Tibial artery (tissue), 4 donors: ENCODE data around the gene PDIA5.
"Not testable (repeated sequence)": the region's sequence is repeated elsewhere in the genome, so short reads cannot be mapped to it uniquely, and the experiment has no call there.

ENCODE experiments used
- DNase-seq, 2 donors: peaks; one replicate each; pipeline ENCODE4 v3.0.0-alpha.2; 2019
- H3K27ac ChIP-seq, 2 donors: fragments of 200-600 bp; sonication (generic) in 1 of 2; 1 replicate in 1 of 2; 2 replicates in 1 of 2; pipeline ENCODE4 v1.5.1; 2018 to 2019; ENCODE audit warnings: mild to moderate bottlenecking in 1 of 2
- H3K27me3 ChIP-seq, 2 donors: fragments of 200-600 bp; sonication (generic) in 1 of 2; one replicate each; pipeline versions ENCODE4 v1.5.1 to v1.6.0; 2016 to 2019
- H3K36me3 ChIP-seq, 3 donors: fragments of 200-600 bp; sonication (generic) in 2 of 3; one replicate each; pipeline ENCODE4 v1.5.1; 2016 to 2019; ENCODE audit warnings: mild to moderate bottlenecking in 2 of 3
- H3K4me1 ChIP-seq, 4 donors: fragments of 200-600 bp; sonication (generic) in 2 of 4; 1 replicate in 3 of 4; 2 replicates in 1 of 4; pipeline ENCODE4 v1.5.1; 2016 to 2019
- H3K4me3 ChIP-seq, 2 donors: fragments of 200-600 bp; sonication (generic) in 1 of 2; 1 replicate in 1 of 2; 2 replicates in 1 of 2; pipeline ENCODE4 v1.5.1; 2018 to 2019; ENCODE audit warnings: mild to moderate bottlenecking in 2 of 2
- H3K9me3 ChIP-seq, 3 donors: fragments of 200-600 bp; sonication (generic) in 1 of 3; one replicate each; pipeline ENCODE4 v1.5.1; 2016 to 2019
- CTCF ChIP-seq, 2 experiments: fragments of 200-600 bp in 1 of 2; fragments of 450-650 bp in 1 of 2; IDR thresholded peaks; one replicate each; pipeline ENCODE4 v1.5.1; 2017 to 2019; ENCODE audit warnings: antibody characterized with exemption in 2 of 2, mild to moderate bottlenecking in 1 of 2, moderate library complexity in 1 of 2
- intact Hi-C: fragments of 100-400 bp; cut with DNase I; formaldehyde crosslinking; loops from one replicate; pipeline ENCODE4 v1.15.0; 2023; ENCODE audit warnings: low total_unique reads

The PDIA5 gene

DNA sequence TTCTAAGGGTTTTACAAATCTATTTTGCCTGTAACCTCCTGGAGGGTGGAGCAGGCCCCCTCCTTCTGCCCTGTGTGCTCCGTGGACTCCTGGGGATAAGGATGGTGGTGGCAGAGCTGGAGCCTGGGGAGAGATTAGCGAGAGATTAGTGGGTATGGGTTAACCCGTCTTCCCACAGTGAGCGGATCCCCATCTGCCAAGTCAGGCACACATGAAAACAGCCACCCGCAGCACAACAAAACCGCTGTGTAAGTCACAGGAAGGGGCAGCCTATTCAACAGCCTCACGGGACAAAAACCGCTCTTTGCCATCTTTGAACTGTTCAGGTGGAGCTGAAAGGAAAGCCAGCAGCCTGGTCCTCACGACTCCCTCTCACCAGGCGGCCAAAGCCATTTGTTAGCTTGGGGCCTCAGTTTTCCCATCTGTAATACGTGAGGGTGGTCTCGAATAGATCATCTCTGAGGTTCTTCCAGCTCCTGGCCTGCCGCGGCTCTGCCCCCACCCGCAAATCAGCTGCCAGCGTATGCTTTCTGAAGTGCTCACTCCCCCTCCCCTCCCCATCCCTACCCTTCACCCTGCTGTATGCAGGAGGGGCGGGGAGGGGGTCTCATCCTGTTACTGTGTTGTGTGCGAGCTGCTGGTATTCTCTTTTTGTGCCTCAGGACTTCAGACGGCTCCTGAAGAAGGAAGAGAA lies 43.6 kb downstream of the PDIA5 start:
- Histone ChIP-seq H3K4me3 (no peak overlapping the region), H3K36me3 (peaks cover 10 to 66% (median 64%) of the 10 kb centered on the region in 3 donors), H3K27me3 (no peaks in the 10 kb centered on the region), H3K27ac (no peak overlapping the region), H3K9me3 (no peaks in the 10 kb centered on the region), H3K4me1 (no peaks in the 10 kb centered on the region)
- DNase-seq, result no peak
- no peak for TF ChIP-seq CTCF (IDR thresholded peaks at IDR 0.05)
- intact Hi-C loops, result no loop called here

GRCh38 chr3:123110976-123111615 lies 44.3 kb downstream of the PDIA5 start:
- Histone ChIP-seq H3K27me3 (no peaks in the 10 kb centered on the region), H3K4me3 (no peak overlapping the region), H3K4me1 (no peaks in the 10 kb centered on the region), H3K9me3 (no peaks in the 10 kb centered on the region), H3K27ac (no peak overlapping the region), H3K36me3 (peaks cover 10 to 71% (median 69%) of the 10 kb centered on the region in 3 donors)
- intact Hi-C loops, result no loop called here
- no peak for DNase-seq
- TF ChIP-seq CTCF (IDR thresholded peaks at IDR 0.05), result no peak

- DNase-seq, result no peak
- H3K27me3 ChIP-seq, result no peaks in the 10 kb centered on the region
- H3K36me3 ChIP-seq, result peaks cover 10 to 72% (median 69%) of the 10 kb centered on the region in 3 donors
- H3K4me1 ChIP-seq, result no peaks in the 10 kb centered on the region
- intact Hi-C loops, result no loop called here
- H3K4me3 ChIP-seq, result no peak overlapping the region
- TF ChIP-seq CTCF (IDR thresholded peaks at IDR 0.05), result no peak
- H3K9me3 ChIP-seq, result no peaks in the 10 kb centered on the region
- H3K27ac ChIP-seq, result no peak overlapping the region
These were observed 44.8 kb downstream of the PDIA5 start for GRCh38 chr3:123111640-123112039.

DNA sequence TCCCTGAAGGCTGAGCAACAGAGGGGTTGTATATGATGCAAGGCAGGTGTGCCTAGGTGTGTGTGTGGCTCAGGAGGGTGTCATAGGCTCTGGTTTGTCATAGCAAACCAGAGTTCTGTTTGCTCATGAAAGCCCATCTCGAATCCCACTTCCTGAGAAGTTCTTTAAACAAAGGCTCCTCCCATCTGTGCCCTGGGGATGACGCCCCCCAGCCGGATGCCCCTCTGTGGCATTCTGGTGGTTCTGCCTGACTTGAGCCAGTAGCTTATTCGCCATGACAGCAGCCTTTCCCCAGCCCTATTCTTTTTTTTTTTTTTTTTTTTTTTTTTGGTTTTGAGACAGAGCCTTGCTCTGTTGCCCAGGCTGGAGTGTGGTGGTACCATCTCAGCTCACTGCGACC lies 45.4 kb downstream of the PDIA5 start:
- H3K4me1 ChIP-seq, result no peaks in the 10 kb centered on the region
- H3K9me3 ChIP-seq, result no peaks in the 10 kb centered on the region
- no peak overlapping the region for H3K4me3 ChIP-seq
- TF ChIP-seq CTCF (IDR thresholded peaks at IDR 0.05), result no peak
- no peaks in the 10 kb centered on the region for H3K27me3 ChIP-seq
- no peak overlapping the region for H3K27ac ChIP-seq
- intact Hi-C loops, result no loop called here
- no peak for DNase-seq
- H3K36me3 ChIP-seq, result peaks cover 10 to 71% (median 65%) of the 10 kb centered on the region in 3 donors

- intact Hi-C loops, H3K4me3 ChIP-seq, H3K4me1 ChIP-seq, H3K27me3 ChIP-seq, H3K9me3 ChIP-seq, H3K27ac ChIP-seq, DNase-seq: not testable (repeated sequence)
- H3K36me3 ChIP-seq, result peaks cover 5 to 68% (median 63%) of the 10 kb centered on the region in 3 donors
These were observed 45.8 kb downstream of the PDIA5 start for GRCh38 chr3:123112656-123113055.

DNA sequence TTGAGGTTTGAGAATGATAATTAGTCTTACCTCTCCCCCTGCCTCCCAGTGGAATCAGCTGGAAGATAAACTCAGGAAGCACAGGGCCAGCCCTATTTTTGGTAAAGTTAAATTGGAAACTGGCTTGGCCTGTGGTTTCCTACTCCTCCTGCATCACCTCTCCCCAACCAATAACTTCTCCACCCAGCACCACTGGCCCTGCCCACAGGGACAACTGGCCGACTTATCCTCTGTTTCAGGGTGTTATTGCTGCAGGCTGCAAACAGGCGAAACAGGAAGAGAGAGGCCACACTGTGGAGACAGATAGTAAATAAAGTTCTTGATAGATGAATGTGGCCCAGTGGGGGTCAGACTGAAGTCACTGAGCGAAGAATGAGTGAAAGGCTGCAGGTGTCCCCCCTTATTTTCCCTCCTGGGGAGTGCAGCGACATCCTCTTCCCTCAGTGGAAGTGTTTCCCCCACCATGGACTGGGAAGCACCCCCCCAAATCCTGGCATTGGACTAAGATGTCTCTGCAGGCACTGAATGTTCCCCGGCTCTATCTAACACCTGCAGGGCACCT lies 47.1 kb downstream of the PDIA5 start:
- TF ChIP-seq CTCF (IDR thresholded peaks at IDR 0.05), result no peak
- Histone ChIP-seq H3K4me1 (no peaks in the 10 kb centered on the region), H3K9me3 (no peaks in the 10 kb centered on the region), H3K36me3 (peaks cover 0 to 74% (median 62%) of the 10 kb centered on the region in 3 donors), H3K27me3 (no peaks in the 10 kb centered on the region), H3K27ac (no peak overlapping the region), H3K4me3 (no peak overlapping the region)
- intact Hi-C loops, result no loop called here
- no peak for DNase-seq
